A549 (cell line): ENCODE measurements around the gene MTARC1.

Source experiments
- CEBPB ChIP-seq, 2 experiments: fragments of >200 bp in 1 of 2; sonication (Bioruptor Twin) in 1 of 2; formaldehyde crosslinking in 1 of 2; IDR thresholded peaks; 2 replicates each; pipeline ENCODE4 v1.6.1; 2012 to 2016
- CTCF ChIP-seq: fragments of >200 bp; sonication (Bioruptor Twin); formaldehyde crosslinking; IDR thresholded peaks from 3 replicates; pipeline ENCODE4 v1.5.1; 2016
- EHMT2 ChIP-seq: fragments of 200-600 bp; sonication (generic); IDR thresholded peaks from 2 replicates; pipeline ENCODE4 v1.6.1; 2016; ENCODE audit warnings: antibody characterized with exemption, low read depth, mild to moderate bottlenecking, moderate library complexity
- ELK1 ChIP-seq: fragments of 150-350 bp; IDR thresholded peaks from 2 replicates; pipeline ENCODE4 v1.6.1; 2014; ENCODE audit warnings: low read depth, mild to moderate bottlenecking, low read length
- HDAC2 ChIP-seq: fragments of 200-600 bp; sonication (generic); IDR thresholded peaks from 2 replicates; pipeline ENCODE4 v1.6.1; 2016
- PHF8 ChIP-seq: fragments of 200-600 bp; sonication (generic); IDR thresholded peaks from 2 replicates; pipeline ENCODE4 v1.6.1; 2016; ENCODE audit warnings: low read depth, mild to moderate bottlenecking, antibody characterized with exemption, moderate library complexity, borderline replicate concordance
- POLR2A ChIP-seq: IDR thresholded peaks from 2 replicates; pipeline ENCODE4 v1.6.1; 2012; ENCODE audit warnings: mild to moderate bottlenecking, low read length
- POLR2AphosphoS2 ChIP-seq: conservative IDR thresholded peaks from 2 replicates; pipeline ENCODE4 v1.6.1; 2012; ENCODE audit warnings: low read length, improper control_type of control experiment, inconsistent platforms
- RAD21 ChIP-seq, 2 experiments: fragments of >200 bp in 1 of 2; sonication (Bioruptor Twin) in 1 of 2; formaldehyde crosslinking in 1 of 2; IDR thresholded peaks in 1 of 2; conservative IDR thresholded peaks in 1 of 2; 2 replicates in 1 of 2; 3 replicates in 1 of 2; pipeline ENCODE4 v1.6.1; 2012 to 2018; ENCODE audit warnings: inconsistent platforms in 1 of 2
- REST ChIP-seq: fragments of 200-600 bp; sonication (generic); IDR thresholded peaks from 2 replicates; pipeline ENCODE4 v1.6.1; 2016; ENCODE audit warnings: antibody characterized with exemption, mild to moderate bottlenecking, moderate library complexity
- USF2 ChIP-seq: fragments of 450-650 bp; IDR thresholded peaks from 2 replicates; pipeline ENCODE4 v1.6.1; 2014; ENCODE audit warnings: antibody characterized with exemption
- ZC3H11A ChIP-seq: fragments of 450-650 bp; IDR thresholded peaks from 2 replicates; pipeline ENCODE4 v1.6.1; 2014; ENCODE audit warnings: antibody characterized with exemption, mild to moderate bottlenecking

GRCh38 chr1:220798338-220798737 lies 11.6 kb downstream of the MTARC1 start:
- TF ChIP-seq CTCF (no peak), POLR2A (no peak), USF2 (no peak), PHF8 (no peak), REST (no peak), POLR2AphosphoS2 (no peak), HDAC2 (no peak), ZC3H11A (no peak), ELK1 (no peak), CEBPB (IDR thresholded peaks at IDR 0.05) (no peak), RAD21 (conservative IDR thresholded peaks at IDR 0.05 in 1 of 2, IDR thresholded peaks at IDR 0.05 in 1 of 2) (no peak), EHMT2 (no peak)
